DND-41 (cell line): ENCODE measurements around the gene NSDHL.
"Not testable (repeated sequence)": the region's sequence is repeated elsewhere in the genome, so short reads cannot be mapped to it uniquely, and the experiment has no call there.

ENCODE experiments used
- ATAC-seq: fragments of 200-7000 bp; cut with Tn5 transposase; 3 replicates; pipeline ENCODE4 v1.9.1; 2021; ENCODE audit warnings: low read depth; ENCODE audit not compliant: insufficient read depth
- DNase-seq: peaks from one replicate; pipeline ENCODE4 v3.0.0-alpha.2; 2020
- H2AFZ ChIP-seq: 2 replicates; pipeline ENCODE4 v1.6.0; 2012; ENCODE audit warnings: low read depth, low read length
- H3K27ac ChIP-seq: 2 replicates; pipeline ENCODE4 v1.5.1; 2012; ENCODE audit warnings: low read length, inconsistent platforms
- H3K27me3 ChIP-seq: fragments of 200-600 bp; sonication (generic); 2 replicates; pipeline ENCODE4 v1.6.0; 2012; ENCODE audit warnings: low read length, mild to moderate bottlenecking, inconsistent platforms; ENCODE audit not compliant: insufficient read depth, poor library complexity
- H3K36me3 ChIP-seq: 2 replicates; pipeline ENCODE4 v1.5.1; 2012; ENCODE audit warnings: low read length, inconsistent platforms; ENCODE audit not compliant: insufficient read depth
- H3K4me1 ChIP-seq: 2 replicates; pipeline ENCODE4 v1.5.1; 2012; ENCODE audit warnings: mild to moderate bottlenecking, low read length; ENCODE audit not compliant: insufficient read depth
- H3K4me2 ChIP-seq: 2 replicates; pipeline ENCODE4 v1.6.0; 2012; ENCODE audit warnings: mild to moderate bottlenecking, moderate library complexity, low read length, inconsistent platforms; ENCODE audit not compliant: insufficient read depth
- H3K4me3 ChIP-seq, 2 experiments: fragments of 200-600 bp in 1 of 2; shearing (Covaris generic) in 1 of 2; 2 replicates each; pipeline ENCODE4 v1.5.1; 2012 to 2016; ENCODE audit warnings: inconsistent platforms in 2 of 2, low read length in 2 of 2, mild to moderate bottlenecking in 2 of 2, low read depth in 1 of 2, moderate library complexity in 1 of 2
- H3K79me2 ChIP-seq: 2 replicates; pipeline ENCODE4 v1.6.0; 2012; ENCODE audit warnings: low read length, inconsistent platforms; ENCODE audit not compliant: insufficient read depth
- H3K9ac ChIP-seq: 2 replicates; pipeline ENCODE4 v1.6.0; 2012; ENCODE audit warnings: low read depth, mild to moderate bottlenecking, inconsistent platforms, low read length, moderate library complexity
- H3K9me3 ChIP-seq: 2 replicates; pipeline ENCODE4 v1.5.1; 2012; ENCODE audit warnings: low read length, moderate library complexity, mild to moderate bottlenecking, inconsistent platforms; ENCODE audit not compliant: insufficient read depth, severe bottlenecking
- H4K20me1 ChIP-seq: 2 replicates; pipeline ENCODE4 v1.6.0; 2012; ENCODE audit warnings: low read length; ENCODE audit not compliant: insufficient read depth
- EZH2 ChIP-seq: IDR thresholded peaks from 3 replicates; pipeline ENCODE4 v1.6.1; 2012; ENCODE audit warnings: borderline replicate concordance, low read depth, mild to moderate bottlenecking, moderate library complexity, low read length, inconsistent platforms; ENCODE audit not compliant: severe bottlenecking
- TF ChIP-seq, protein P1 (sequence below): IDR thresholded peaks from 2 replicates; pipeline ENCODE4 v1.5.1; 2012; ENCODE audit warnings: borderline replicate concordance, low read length, moderate library complexity, mild to moderate bottlenecking; ENCODE audit not compliant: poor library complexity, severe bottlenecking; ENCODE audit errors: extremely low read depth

Gene NSDHL

GRCh38 chrX:152830312-152831305, at the start of gene NSDHL, which contains the start of gene CETN2:
TSS of gene NSDHL (plus strand) at chrX:152831063. CDS start at chrX:152846325, 15,262 bp downstream.
TSS of gene CETN2 (minus strand) at chrX:152830757. CDS start at chrX:152830710, 47 bp downstream.
- peak within 1 kb of the TSS; percentile 74 for H3K27ac ChIP-seq

GRCh38 chrX:152787062-152787461, 43.8 kb upstream of the NSDHL start:
- not testable (repeated sequence) for H2AFZ ChIP-seq, DNase-seq, H3K27me3 ChIP-seq, H3K79me2 ChIP-seq, H3K4me3 ChIP-seq, H3K36me3 ChIP-seq, H3K4me2 ChIP-seq, H3K9ac ChIP-seq, H3K27ac ChIP-seq, H3K9me3 ChIP-seq, H4K20me1 ChIP-seq, H3K4me1 ChIP-seq
- ATAC-seq = peak; percentile 40; the same call in 2 of the 3 replicates

More at GRCh38 chrX:152830312-152831305, at the start of gene NSDHL, which contains the start of gene CETN2:
- H3K4me3 ChIP-seq = peak within 1 kb of the TSS; percentile 76 to 89
- H3K9ac ChIP-seq = peak within 1 kb of the TSS; percentile 79
- DNase-seq = peak; percentile 95
- H3K4me1 ChIP-seq = peaks cover 31% of the 10 kb centered on the region
- H3K9me3 ChIP-seq = no peaks in the 10 kb centered on the region
- H3K79me2 ChIP-seq = peaks cover 42% of the 10 kb centered on the region
- no peaks in the 10 kb centered on the region for H3K27me3 ChIP-seq
- peak; percentile 96 for ATAC-seq
- H2AFZ ChIP-seq = peak within 1 kb of the TSS; percentile 83
- H3K36me3 ChIP-seq = peaks cover 25% of the 10 kb centered on the region
- H4K20me1 ChIP-seq = 0 out of 2 replicates have a peak, but pooled peaks cover 3% of the 10 kb centered on the region
- H3K4me2 ChIP-seq = peak within 1 kb of the TSS; percentile 86
- TF ChIP-seq EZH2 = no peak
- TF ChIP-seq, protein P1, sequence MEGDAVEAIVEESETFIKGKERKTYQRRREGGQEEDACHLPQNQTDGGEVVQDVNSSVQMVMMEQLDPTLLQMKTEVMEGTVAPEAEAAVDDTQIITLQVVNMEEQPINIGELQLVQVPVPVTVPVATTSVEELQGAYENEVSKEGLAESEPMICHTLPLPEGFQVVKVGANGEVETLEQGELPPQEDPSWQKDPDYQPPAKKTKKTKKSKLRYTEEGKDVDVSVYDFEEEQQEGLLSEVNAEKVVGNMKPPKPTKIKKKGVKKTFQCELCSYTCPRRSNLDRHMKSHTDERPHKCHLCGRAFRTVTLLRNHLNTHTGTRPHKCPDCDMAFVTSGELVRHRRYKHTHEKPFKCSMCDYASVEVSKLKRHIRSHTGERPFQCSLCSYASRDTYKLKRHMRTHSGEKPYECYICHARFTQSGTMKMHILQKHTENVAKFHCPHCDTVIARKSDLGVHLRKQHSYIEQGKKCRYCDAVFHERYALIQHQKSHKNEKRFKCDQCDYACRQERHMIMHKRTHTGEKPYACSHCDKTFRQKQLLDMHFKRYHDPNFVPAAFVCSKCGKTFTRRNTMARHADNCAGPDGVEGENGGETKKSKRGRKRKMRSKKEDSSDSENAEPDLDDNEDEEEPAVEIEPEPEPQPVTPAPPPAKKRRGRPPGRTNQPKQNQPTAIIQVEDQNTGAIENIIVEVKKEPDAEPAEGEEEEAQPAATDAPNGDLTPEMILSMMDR = no peak

- ATAC-seq (no peak), DNase-seq (no peak)
- Histone ChIP-seq H2AFZ (no peak overlapping the region), H3K4me1 (no peaks in the 10 kb centered on the region), H3K4me3 (no peak overlapping the region), H3K9me3 (no peaks in the 10 kb centered on the region), H3K36me3 (no peaks in the 10 kb centered on the region), H3K79me2 (no peaks in the 10 kb centered on the region), H4K20me1 (no peaks in the 10 kb centered on the region), H3K4me2 (no peak overlapping the region), H3K27ac (no peak overlapping the region), H3K9ac (no peak overlapping the region), H3K27me3 (no peaks in the 10 kb centered on the region)
- TF ChIP-seq EZH2 = no peak
- TF ChIP-seq, protein P1 = no peak
Measured at GRCh38 chrX:152798945-152799344, 31.9 kb upstream of the NSDHL start.

DNA sequence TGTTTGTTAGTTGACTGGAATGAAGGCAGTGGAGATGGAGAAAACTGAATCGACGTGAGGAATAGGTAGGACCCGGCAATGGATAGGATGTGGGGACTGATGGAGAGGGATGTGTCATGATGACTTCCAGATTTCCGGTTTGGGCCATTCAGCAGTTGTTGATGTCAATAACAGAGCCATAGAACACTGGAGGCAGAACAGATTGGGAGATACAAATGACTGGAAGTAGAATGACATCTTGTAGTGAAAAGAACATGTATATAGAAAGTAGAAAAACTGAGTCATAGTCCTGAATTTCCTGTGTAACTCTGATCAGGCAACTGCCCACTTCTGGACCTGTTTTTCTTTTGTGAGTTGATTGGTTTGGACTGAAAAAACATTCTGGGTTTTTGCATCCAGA, 24.8 kb upstream of the NSDHL start:
- ATAC-seq (no peak), DNase-seq (no peak)
- H3K27ac ChIP-seq = no peak overlapping the region
- no peaks in the 10 kb centered on the region for H3K9me3 ChIP-seq
- H3K4me2 ChIP-seq = no peak overlapping the region
- no peaks in the 10 kb centered on the region for H3K36me3 ChIP-seq
- no peak overlapping the region for H3K4me3 ChIP-seq
- no peak overlapping the region for H2AFZ ChIP-seq
- H3K27me3 ChIP-seq = no peaks in the 10 kb centered on the region
- no peaks in the 10 kb centered on the region for H3K4me1 ChIP-seq
- H3K9ac ChIP-seq = no peak overlapping the region
- no peaks in the 10 kb centered on the region for H4K20me1 ChIP-seq
- H3K79me2 ChIP-seq = no peaks in the 10 kb centered on the region
- TF ChIP-seq EZH2 = no peak
- TF ChIP-seq, protein P1 = no peak
